ENCODE results near the gene DNLZ.

Gene DNLZ

DNA sequence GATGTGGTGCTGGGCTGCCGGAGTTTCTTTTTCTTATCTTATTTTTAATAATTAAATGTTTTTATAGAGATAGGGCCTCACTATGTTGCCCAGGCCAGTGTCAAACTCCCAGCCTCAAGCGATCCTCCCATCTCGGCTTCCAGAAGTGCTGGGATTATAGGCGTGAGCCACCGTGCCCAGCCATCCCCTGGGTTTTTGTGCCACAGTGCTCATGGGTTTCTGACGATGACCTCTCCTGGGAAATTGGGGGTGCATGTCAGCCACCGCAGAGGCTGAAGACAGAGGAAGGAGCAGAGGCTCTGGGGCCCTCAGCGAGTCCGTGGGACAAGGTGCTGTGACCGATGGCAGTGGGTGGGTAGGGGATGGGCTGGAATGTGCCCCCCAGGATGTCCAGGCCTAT is 21.8 kb downstream of the DNLZ start:
- no peak for DNase-seq

DNA sequence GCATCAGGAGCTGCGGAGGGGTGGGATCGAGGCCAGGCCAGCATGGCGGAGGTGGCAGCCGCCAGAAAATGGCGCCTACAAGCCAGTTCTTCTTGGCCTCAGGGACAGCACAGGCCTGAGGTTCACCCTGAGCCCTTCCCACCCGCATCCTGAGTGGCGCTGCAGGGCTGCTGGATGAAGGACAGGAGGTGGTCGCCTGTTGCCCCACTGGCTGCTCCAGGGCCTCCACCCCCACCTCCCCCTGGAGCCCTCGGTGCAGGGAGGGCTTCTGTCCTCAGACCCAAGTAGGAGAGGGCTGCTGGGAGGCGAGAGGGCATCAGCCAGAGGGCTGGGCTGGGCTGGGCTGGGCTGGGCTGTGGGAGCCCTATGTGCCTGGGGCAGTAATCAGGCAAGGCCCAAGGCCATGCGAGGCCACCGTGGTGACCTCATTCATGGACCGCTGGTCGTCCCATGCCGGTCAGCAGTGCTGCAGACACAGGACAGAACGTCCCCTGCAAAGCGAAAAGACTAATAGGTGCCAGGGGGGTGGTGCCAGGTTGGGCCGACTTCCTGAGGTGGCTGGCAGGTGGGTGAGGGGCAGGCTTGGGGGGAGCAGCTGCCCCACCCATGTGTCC is 22.4 kb downstream of the DNLZ start:
- no peak for DNase-seq

DNA sequence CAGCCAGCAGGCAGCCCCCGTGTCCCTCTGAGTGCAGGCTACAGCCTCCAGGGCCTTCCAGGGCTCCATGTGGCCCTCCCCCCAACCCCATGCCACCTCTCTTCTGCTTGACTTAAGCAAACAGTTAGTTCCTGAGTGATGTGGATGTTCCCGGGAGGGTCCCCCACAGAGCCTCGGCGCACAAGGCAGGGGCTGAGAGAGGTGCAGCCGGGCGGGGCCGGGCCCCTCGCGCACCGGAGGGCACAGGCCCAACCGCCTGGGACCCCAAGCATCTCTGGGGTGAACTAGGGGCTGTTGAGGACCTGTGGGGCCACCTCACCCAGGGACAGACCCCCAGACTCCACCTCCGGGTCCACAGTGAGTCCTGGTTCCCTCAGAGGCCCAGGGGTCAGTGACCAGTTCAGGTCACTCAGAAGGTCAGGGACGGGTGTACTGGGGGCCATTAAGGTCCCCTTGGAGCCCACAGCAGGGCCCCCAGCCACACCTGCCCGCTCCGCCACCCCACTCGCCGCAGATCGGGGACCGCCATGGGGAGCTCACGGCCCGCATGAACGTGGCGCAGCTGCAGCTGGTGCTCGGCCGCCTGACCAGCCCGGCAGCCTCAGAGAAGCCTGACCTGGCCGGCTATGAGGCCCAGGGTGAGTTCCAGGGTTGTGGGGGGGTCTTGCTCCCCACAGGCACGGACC is 23.0 kb downstream of the DNLZ start:
- no peak for DNase-seq

DNA sequence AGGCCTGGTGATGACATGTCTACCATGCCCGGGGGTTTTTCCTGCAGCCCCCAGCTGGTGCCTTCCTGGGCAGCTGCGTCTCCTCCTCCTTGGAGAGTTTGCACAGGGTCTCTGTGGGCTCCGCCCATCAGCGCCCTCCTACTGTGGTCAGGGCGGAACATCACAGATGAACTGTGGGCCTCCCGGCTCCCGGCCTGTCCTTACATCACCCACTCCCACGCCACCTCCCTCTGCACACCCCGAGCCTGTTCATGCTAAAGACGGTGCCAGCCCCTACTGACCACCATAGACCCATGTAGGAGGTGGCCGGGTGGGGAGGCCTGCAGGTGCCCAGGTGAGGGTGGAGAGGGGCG is 23.6 kb downstream of the DNLZ start:
- DNase-seq: no peak

DNA sequence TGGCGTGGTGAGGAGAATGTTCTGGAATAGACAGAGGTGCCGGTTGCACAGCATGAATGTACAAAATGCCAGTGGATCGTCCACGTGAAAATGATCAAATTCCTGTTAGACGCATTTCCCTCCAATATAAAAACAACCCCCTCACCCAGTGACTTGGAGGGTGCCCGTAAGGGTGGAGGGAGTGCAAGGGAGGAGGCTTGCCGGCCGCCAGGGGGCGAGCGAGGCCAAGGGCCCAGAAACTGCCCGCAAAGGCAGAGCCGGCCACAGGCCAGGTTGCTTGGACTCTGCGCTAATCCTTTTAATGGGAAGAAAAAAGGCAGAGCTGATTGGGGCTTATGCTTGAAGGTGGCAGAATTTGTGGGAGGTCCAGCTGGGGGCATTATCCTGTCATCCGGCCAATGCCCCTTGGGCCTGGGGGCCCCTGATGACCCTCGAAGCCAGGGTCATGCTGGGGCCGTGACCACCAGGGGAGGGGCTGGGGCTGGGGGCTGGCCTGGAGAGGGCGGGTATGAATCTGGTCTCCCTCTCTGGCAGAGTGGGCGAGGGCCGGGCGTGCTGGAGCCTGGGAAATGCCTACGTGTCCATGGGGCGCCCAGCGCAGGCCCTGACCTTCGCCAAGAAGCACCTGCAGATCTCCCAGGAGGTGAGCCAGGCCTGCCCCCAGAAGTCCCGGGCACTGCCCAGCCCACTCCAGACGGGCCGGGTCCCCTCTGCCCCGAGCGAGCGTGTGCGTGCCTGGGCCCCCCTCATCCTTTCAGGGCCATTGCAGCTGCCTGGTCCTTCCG is 24.2 kb downstream of the DNLZ start:
- DNase-seq: peak; percentile 31

DNA sequence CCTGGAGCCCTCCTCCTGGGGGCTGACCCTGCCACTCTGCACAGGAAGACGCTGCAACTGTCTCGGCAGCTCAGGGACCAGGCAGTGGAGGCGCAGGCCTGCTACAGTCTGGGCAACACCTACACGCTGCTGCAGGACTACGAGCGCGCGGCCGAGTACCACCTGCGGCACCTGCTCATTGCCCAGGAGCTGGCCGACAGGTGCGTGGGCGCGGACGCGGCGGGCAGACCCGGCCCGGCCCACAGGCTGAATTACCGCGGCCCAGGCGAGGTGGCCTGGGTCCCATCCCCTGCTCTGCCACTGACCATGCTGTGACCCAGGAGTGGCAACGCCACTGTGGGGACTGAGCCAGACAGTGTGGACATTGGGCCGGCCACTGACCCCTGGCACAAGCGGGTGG is 25.0 kb downstream of the DNLZ start:
- no peak for DNase-seq

DNA sequence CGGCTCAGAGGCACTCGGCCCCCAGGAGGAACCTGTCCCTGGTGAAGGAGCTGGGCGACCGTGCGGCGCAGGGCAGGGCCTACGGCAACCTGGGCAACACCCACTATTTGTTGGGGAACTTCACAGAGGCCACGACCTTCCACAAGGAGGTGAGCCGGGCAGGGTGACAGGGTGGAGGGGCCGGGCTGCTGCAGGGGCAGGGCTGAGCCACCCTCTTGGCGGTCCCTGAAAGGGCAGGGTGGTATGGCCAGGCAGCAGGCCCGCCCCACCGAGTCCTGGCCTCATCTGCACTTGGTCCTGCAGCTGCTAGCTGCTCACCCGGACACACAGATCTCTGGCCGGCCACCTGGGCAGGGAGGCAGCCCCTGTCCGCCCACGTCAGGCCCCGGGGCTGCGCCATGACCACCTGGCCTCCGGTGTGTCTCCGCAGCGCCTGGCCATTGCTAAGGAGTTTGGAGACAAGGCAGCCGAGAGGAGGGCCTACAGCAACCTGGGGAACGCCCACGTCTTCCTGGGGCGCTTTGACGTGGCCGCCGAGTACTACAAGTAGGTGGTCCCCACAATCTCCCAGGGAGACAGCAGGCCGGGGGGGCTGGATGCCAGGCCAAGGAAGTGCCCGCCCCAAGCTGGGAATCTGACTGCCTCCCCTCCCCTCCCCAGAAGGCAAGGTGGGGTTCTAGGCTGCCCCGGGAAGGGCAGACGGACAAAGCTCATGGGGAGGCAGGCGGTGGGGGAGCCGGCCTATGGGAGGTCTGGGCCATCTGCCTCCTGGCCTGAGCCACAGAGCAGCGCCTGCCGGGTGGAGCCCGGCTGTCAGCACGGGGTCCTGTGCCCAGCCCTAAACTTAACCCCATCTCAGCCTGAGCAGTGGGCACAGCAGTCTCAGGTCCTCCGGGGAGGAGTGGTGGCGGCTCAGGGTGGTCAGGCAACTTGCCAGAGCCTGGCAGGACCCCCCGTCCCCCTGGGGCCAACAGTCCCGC is 25.8 kb downstream of the DNLZ start:
- no peak for DNase-seq

DNA sequence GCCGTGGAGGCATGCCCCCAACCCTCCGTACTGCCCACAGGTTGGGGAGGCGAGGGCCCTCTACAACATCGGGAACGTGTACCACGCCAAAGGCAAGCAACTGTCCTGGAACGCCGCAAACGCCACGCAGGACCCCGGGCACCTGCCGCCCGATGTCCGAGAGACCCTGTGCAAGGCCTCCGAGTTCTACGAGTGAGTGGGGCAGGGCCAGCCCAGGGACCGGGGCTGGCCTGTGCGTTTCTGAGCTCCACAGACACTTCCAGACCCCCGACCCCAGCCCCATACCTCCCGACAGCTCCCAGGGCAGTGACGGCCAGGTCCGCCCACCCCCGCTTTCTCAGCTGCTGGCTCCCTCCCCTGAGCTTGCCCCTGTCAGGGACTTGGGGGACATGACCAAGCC is 26.7 kb downstream of the DNLZ start:
- no peak for DNase-seq

DNA sequence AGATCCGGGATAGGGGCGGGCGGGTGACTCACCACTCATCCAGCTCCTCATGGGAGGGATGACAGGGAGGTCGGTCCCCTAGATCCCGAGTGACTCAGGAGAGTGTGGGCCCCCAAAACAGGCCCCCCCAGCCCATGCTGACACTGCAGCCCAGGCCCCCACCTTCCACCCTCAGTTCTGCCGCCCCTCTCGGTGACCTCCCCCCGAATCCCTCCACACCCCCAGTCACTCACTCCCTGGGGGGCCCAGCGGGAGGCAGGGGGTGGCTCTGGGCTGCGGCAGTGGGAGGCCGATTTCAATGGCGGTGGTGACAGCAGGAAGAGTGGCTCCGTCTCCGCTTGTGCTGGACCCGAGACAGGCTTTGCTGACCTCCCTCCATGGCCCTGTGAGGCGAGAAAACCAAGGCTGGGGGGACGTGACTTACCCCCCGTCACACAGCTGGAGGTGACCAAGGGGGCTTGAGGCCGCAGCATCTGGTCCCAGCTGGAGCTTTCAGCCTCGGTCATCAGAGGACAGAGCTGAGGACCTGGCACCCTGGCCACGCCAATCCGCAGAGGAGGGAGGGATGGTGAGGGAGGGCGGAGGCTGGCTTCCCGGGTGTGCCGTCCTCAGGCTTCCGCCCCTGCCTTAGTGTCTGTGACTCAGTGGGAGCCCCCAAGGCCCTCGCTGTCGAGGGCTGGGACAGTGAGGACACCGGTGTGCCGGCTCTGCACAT is 27.2 kb downstream of the DNLZ start:
- DNase-seq: no peak

DNA sequence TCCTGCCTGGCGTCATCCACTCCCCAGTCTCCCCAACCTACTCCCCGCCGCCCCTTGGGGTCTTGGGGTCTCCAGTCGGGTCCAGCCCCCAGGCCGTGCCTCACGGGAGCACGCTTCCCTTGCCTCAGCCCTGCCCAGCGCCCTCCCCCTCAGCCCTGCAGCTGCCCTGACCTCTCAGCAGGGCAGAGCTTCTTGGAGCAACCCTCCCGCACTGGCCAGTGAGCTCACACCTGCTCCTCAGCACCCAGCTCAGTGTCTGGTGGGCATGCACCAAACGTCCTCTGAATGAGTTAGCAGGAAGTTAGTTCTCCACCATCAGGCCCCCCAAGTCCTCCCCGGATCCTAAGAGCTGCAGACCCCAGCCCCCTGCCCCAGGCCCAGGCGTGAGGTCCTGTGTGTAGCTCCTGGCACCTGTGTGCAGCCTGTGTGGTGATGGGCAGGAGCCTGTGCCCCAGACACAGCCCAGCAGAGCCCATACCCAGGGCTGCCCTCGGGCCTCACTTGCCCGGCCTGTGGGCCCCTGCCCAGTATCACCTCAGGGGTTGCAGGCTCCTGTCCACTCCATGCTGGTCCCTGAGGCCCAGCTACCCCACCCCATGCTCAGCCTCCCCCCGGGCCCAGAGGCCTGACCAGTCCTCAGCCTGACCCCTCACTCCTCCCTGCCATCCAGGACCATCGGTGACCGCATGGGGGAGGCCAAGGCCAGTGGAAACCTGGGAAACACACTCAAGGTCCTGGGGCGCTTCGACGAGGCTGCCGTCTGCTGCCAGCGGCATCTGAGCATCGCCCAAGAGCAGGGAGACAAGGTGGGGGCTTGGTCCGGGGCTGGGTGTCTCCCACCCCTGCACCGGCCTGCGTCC is 28.0 kb downstream of the DNLZ start:
- DNase-seq: no peak

DNA sequence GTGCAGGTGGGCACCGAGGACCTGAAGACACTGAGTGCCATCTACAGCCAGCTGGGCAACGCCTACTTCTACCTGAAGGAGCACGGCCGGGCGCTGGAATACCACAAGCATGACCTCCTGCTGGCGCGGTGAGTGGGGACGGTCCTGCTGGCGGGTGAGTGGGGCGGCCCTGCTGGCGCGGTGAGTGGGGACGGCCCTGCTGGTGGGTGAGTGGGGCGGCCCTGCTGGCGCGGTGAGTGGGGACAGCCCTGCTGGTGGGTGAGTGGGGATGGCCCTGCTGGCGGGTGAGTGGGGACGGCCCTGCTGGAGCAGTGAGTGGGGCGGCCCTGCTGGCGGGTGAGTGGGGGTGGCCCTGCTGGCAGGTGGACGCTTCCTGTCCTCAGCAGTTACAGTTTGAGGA is 29.0 kb downstream of the DNLZ start:
- no peak for DNase-seq

DNA sequence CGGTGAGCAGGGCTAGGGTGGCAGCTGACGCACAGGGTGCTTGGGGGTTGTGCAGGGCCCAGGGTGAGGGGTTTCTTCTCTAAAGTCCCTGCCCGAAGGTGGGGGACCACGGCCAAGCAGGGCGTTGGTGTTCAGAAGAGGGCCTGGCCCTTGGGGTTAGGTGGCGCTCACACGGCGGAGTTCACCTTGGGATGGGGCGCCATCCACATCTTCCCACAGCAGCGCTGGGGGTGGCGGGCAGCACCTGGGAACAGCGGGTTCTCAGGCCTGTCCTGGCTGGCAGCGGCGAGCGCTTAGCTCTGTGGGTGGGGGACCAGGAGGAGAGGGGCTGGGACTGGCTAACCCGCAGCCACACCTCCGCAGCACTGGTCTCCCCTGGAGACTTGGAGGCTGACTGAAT is 30.1 kb downstream of the DNLZ start:
- no peak for DNase-seq

DNA sequence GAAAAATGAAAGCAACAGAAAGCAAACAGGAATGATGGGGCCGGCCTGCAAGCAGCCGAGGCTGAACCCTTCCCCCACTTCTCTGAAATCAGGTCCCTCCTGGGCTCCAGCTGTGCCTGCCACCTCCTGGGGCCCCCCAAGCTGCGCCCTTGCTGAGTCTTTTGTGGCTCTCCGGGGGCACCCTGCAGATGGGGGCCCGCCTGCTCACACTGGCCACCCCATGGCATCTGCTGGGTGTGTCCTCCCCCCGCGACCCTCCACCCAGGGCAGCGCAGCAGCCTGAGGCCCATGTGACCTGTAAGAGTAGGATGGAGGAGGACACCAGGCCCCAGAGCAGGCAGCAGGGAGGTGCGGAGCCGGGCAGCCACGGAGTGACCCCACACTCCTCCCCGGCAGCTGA is 30.5 kb downstream of the DNLZ start:
- no peak for DNase-seq

DNA sequence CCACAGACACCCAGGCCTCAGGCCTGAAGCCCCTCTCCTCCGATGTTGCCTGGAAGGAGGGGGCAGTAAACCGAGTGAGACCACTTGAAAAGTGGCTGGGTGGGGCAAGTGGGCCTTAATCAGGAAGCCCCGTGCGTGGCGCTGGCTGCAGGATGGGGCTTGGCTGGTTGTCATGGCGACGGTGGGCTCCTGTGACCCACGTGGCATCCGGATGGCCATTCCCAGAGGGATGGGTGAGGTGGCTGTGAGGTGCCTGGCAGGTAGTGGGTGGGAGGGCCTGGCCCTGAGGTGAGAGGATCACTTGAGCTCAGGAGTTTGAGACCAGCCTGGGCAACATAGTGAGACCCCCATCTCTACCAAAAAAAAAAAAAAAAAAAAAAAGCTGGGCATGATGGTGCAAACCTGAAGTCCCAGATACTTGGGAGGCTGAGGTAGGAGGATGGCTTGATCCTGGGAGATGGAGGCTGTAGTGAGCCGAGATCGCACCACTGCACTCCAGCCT is 31.0 kb downstream of the DNLZ start:
- DNase-seq: no peak

DNA sequence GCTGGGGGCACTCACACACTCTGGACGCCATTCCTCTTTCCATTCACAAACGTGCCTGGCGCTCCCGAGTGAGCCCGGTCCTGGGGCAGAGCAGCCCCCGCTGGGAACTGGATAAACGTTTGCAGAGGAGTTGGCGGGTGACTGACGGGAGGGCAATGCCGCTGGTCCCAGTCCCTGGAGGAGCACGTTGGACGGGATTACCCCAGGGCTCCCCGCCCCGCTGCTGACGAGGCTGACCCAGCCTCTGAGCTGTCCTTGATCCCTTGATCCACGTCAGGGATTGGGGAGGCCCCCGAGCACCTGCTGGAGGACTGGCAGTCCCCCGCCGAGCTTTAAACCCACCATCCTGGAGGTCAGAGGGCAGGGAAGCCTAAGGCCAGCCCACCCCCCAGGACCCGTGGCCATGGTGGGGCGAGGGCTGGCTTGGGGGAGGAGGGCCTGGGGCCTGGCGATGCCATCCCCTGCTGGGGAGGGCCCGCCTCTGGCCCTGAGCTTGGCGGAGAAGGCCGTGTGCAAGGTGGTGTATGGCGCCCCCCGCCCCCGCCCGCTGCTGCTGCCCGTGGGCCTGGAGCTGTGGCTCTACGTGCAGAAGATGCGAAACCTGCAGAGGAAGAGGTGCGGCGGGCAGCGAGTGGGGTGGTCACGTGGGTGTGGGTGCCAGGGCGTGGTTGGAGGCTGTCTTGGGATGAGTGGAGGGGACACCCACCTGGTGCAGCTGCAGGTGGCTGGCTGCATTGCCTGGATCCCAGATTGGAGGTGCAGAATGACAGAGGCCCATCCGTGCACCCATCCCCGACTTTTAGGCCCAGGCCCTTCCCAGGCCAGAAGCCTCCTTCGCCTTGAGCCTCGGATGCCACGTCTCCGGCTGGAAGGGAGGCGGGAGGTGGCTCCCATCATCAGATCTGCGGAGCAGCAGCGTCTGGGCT is 31.7 kb downstream of the DNLZ start:
- DNase-seq: no peak

DNA sequence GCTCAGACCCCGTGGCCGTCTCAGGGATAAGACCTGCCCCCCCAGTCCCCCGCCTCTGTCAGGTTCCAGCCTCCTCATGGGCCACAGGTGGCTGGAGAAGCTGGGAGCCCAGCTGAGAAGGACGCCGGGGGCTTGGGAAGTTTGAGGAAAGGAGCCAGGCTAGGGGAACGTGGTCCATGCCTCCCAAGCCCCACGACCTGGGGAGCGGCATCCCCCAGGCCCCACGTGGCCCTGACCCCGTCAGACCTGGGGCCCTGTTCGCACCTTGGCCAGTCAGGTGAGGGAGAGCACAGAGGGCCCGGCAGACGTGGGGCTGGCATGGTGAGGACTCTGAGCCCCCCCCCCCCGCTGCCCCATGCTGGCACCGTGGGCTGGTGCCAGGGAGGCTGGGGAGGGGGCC is 32.5 kb downstream of the DNLZ start:
- DNase-seq: no peak

DNA sequence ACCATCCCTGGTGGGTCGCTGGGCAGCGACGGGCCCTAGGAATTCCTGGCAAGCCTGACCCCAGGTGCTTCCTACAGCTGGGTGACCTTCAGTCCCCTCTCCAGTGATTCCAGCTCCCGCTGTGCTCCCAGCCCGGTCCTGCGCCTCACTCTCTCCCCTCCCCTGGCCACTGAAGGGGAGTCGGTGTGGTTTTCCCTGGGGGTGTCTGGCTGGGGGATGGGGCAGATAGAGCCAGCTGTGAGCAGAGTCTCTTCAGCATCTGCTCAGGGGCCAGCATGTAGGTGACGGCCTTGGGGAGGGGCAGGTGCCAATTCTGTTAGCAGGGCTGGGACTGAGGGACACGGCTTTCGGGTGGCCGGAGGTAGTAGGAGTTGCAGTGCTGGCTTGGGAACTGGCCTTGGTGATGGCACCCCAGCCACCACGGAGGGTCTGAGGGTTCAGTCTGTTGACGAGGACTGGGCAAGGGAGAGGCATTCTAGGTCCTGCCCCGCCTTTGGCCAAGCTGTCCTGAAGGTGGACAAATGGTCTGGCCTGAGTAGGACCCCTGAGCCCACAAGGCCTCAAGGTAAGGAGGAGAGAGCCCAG is 33.0 kb downstream of the DNLZ start:
- DNase-seq: no peak

DNA sequence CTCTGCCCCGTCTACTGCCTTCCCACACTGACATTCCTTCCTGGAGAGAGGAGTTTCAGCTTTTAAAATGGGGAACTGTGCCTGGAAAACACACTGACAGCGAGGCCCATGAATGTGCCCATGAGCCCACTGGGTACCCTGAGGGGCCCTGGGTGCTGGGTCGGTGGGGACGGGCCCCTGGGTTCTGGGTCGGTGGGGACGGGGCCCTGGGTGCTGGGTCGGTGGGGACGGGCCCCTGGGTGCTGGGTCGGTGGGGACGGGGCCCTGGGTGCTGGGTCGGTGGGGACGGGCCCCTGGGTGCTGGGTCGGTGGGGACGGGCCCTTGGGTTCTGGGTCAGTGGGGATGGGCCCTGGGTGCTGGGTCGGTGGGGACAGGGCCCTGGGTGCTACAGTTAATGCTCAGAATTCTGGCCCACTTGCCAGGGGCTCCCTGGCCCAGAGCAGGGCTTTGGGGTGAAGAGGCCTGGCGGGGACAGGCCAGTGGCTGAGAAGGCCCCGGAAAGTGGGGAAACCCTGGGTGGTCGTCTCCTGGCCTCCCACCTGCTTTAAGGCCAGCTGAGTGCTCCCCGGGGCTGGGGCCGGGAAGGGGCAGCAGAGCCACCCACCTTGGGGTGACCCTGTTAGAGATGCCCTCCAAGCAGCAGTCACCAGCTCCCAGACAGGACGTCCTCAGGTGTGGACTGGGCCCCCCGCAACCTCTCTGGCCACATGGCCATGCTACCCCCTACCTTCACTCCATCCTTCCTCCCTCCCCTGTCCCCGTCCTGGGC is 33.7 kb downstream of the DNLZ start:
- DNase-seq: no peak

DNA sequence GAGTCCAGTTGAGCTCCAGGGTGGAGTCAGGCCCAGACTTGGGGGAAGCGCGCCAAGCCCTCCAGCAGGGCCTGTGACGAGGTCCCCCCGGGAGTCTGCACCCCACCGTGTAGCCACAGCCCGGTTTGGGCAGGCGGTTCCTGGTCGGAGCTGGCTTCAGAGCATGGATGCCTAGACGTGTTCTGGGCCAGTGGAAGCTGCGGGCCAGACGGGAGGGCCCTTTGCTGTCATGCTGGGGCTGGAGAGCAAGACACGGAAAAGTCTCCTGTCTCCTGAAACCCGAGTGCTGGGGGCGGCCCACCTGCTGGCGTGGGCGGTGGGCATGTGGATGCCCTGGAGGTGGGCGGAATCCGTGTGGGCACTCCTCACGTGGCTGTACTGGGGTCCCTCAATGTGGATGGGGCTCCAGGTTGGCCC is 34.3 kb downstream of the DNLZ start:
- DNase-seq: no peak
